GM13976 (cell line): ENCODE results near the gene AJUBA.

Source experiments
- DNase-seq: peaks from one replicate; pipeline ENCODE4 v3.0.0; 2012; ENCODE audit warnings: low spot score
- CTCF ChIP-seq: IDR thresholded peaks from 2 replicates; pipeline ENCODE4 v1.5.1; 2012; ENCODE audit warnings: borderline replicate concordance, mild to moderate bottlenecking; ENCODE audit not compliant: insufficient read depth; ENCODE audit errors: extremely low read depth, missing control alignments, control extremely low read depth
- in situ Hi-C: fragments of 300-500 bp; cut with MboI; formaldehyde crosslinking; loops from one replicate; pipeline ENCODE4 v1.12.0; 2022; ENCODE audit warnings: low sequenced_read_pairs, mixed read lengths, inconsistent platforms; ENCODE audit not compliant: unreplicated experiment

Gene AJUBA

GRCh38 chr14:22923746-22924145, 58.6 kb downstream of the AJUBA start:
- TF ChIP-seq CTCF: no peak
- in situ Hi-C loops: no loop called here
- no peak for DNase-seq

- no peak for TF ChIP-seq CTCF
- no peak for DNase-seq
- in situ Hi-C loops: no loop called here
These were observed 60.1 kb downstream of the AJUBA start for GRCh38 chr14:22922294-22922693.
